ENCODE measurements around the gene RAPGEF1.
"Not testable (repeated sequence)": the region's sequence is repeated elsewhere in the genome, so short reads cannot be mapped to it uniquely, and the experiment has no call there.

The RAPGEF1 gene

DNA sequence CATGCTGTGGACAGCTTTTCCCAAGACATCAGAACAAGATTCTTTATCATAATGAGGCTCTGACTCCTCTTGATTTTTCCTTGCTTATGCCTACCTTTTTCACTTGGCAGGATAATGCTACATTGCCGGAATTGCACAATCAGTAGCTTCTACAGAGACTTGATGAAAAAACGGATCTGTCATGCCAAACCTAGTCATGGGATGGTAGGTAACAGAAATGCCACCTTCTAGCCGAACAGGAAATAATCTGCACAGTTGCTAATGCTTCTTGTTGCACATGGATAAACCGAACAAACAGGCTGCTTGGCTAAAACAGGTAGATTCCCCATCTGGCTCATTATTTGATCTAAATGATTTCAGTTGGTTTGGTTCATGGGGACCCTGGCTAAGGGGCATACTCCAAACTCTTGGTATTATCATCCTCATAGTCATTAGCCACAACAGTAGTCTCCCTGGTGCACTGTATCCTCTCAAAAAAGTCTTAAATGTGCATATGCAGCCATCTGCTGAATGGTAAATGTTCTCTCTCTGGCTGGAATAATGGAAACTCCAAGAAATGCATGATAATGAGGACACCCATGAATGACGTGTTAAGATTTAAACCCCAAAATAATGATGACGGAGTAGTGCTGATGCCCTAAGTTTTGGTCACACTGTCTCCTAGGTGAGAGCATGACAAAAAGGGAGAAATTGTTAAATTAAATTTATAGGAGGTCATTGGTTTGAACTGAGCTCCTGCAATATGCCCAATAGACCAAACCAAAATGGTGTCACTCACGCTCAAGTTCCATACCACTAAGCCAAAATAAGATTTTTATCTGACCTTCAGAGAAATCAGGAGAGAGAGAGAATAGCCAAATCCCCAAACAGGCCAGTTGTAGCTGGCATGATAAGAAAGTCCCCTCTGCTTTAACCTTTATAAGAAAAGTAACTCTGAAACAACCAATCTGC is 47.0 kb downstream of the RAPGEF1 start:
- Histone ChIP-seq H3K4me3 (ENCODE audit: low read length) (no peak overlapping the region), H3K27me3 (ENCODE audit: control insufficient read depth, insufficient read depth, low read length) (no peaks in the 10 kb centered on the region), H3K9me3 (ENCODE audit: control insufficient read depth, low read depth, low read length) (no peaks in the 10 kb centered on the region), H3K9ac (ENCODE audit: low read length) (no peak overlapping the region), H3K4me1 (ENCODE audit: control insufficient read depth, low read depth, low read length) (peaks cover 42% of the 10 kb centered on the region), H3K27ac (ENCODE audit: low read length) (no peak overlapping the region), H3K36me3 (ENCODE audit: control insufficient read depth, low read depth, low read length) (no peaks in the 10 kb centered on the region)

DNA sequence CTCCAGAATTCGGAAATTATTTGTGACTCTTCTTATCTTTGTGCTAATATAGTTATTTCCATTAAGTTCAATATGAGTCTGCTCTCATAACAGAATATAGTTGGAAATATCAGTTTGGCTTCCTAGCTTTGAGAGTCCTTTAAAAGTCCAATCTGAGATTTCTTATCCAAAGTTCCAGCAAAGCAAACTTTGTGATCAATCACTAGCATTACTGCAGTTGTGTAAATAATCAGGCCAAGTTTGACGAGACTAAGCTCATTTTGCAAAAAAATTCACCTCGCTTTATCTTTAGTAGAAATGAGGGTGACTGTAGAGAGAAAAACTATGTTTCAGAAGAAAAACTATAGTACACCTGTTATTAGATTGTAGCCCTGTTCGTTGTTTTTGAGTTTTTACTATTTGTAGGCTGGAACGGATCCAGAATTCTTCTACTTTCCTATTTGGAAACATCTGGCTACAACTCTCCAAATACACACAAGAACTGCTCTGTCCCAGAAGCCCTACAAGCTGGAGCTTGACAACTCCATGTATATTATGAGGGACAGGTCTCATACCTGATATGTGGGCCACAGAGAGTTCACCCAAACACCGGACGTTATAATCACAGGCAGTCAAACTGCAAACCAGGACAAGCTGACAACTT is 47.8 kb downstream of the RAPGEF1 start:
- H3K4me3 ChIP-seq (ENCODE audit: low read length) = no peak overlapping the region
- no peaks in the 10 kb centered on the region for H3K36me3 ChIP-seq (ENCODE audit: control insufficient read depth, low read depth, low read length)
- no peaks in the 10 kb centered on the region for H3K27me3 ChIP-seq (ENCODE audit: control insufficient read depth, insufficient read depth, low read length)
- H3K27ac ChIP-seq (ENCODE audit: low read length) = no peak overlapping the region
- H3K9ac ChIP-seq (ENCODE audit: low read length) = no peak overlapping the region
- peaks cover 37% of the 10 kb centered on the region for H3K4me1 ChIP-seq (ENCODE audit: control insufficient read depth, low read depth, low read length)
- H3K9me3 ChIP-seq (ENCODE audit: control insufficient read depth, low read depth, low read length) = no peaks in the 10 kb centered on the region

- Histone ChIP-seq H3K36me3 (ENCODE audit: control insufficient read depth, low read depth, low read length) (no peaks in the 10 kb centered on the region), H3K27ac (ENCODE audit: low read length) (no peak overlapping the region), H3K27me3 (ENCODE audit: control insufficient read depth, insufficient read depth, low read length) (no peaks in the 10 kb centered on the region), H3K9me3 (ENCODE audit: control insufficient read depth, low read depth, low read length) (no peaks in the 10 kb centered on the region), H3K4me1 (ENCODE audit: control insufficient read depth, low read depth, low read length) (peaks cover 27% of the 10 kb centered on the region), H3K4me3 (ENCODE audit: low read length) (no peak overlapping the region), H3K9ac (ENCODE audit: low read length) (no peak overlapping the region)
Measured at GRCh38 chr9:131690941-131691573, 48.8 kb downstream of the RAPGEF1 start.

DNA sequence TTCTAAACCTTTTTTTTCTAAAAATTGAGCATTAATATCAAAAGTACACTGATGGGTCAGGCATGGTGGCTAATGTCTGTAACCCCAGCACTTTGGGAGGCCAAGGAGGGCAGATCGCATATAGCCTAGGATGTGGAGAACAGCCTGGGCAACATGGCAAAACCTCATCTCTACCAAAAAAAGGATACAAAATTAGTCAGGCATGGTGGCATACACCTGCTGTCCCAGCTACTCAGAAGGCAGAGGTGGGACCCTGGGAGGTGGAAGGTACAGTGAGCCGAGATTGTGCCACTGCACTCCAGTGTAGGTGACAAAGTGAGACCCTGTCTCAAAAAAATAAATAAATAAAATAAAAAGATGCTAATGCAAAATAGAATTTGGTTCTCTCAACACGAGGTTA is 49.4 kb downstream of the RAPGEF1 start:
- Histone ChIP-seq H3K4me1 (ENCODE audit: control insufficient read depth, low read depth, low read length) (peaks cover 21% of the 10 kb centered on the region), H3K9ac (ENCODE audit: low read length) (no peak overlapping the region), H3K36me3 (ENCODE audit: control insufficient read depth, low read depth, low read length) (no peaks in the 10 kb centered on the region), H3K4me3 (ENCODE audit: low read length) (no peak overlapping the region), H3K9me3 (ENCODE audit: control insufficient read depth, low read depth, low read length) (peaks cover 4% of the 10 kb centered on the region), H3K27ac (ENCODE audit: low read length) (no peak overlapping the region), H3K27me3 (ENCODE audit: control insufficient read depth, insufficient read depth, low read length) (no peaks in the 10 kb centered on the region)

DNA sequence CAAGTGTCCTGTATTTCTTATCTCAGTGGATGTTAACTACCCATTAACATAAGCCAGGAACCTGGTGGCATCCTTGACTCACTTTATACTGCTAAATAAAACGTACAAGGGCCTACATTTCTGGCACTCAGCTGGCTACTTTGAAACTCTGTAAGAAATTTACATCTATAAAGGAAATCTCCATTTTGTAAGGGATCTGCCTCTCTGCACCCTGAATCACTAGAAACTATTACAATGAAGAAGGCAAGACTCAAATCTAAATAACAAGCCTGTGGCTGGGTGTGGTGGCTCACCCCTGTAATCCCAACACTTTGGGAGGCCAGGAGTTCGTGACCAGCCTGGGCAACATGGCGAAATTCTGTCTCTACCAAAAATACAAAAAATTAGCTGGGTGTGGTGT is 51.5 kb downstream of the RAPGEF1 start:
- H3K9me3 ChIP-seq (ENCODE audit: control insufficient read depth, low read depth, low read length) = peaks cover 4% of the 10 kb centered on the region
- H3K27ac ChIP-seq (ENCODE audit: low read length) = no peak overlapping the region
- no peaks in the 10 kb centered on the region for H3K36me3 ChIP-seq (ENCODE audit: control insufficient read depth, low read depth, low read length)
- H3K4me1 ChIP-seq (ENCODE audit: control insufficient read depth, low read depth, low read length) = peaks cover 13% of the 10 kb centered on the region
- no peaks in the 10 kb centered on the region for H3K27me3 ChIP-seq (ENCODE audit: control insufficient read depth, insufficient read depth, low read length)
- H3K9ac ChIP-seq (ENCODE audit: low read length) = no peak overlapping the region
- H3K4me3 ChIP-seq (ENCODE audit: low read length) = no peak overlapping the region

DNA sequence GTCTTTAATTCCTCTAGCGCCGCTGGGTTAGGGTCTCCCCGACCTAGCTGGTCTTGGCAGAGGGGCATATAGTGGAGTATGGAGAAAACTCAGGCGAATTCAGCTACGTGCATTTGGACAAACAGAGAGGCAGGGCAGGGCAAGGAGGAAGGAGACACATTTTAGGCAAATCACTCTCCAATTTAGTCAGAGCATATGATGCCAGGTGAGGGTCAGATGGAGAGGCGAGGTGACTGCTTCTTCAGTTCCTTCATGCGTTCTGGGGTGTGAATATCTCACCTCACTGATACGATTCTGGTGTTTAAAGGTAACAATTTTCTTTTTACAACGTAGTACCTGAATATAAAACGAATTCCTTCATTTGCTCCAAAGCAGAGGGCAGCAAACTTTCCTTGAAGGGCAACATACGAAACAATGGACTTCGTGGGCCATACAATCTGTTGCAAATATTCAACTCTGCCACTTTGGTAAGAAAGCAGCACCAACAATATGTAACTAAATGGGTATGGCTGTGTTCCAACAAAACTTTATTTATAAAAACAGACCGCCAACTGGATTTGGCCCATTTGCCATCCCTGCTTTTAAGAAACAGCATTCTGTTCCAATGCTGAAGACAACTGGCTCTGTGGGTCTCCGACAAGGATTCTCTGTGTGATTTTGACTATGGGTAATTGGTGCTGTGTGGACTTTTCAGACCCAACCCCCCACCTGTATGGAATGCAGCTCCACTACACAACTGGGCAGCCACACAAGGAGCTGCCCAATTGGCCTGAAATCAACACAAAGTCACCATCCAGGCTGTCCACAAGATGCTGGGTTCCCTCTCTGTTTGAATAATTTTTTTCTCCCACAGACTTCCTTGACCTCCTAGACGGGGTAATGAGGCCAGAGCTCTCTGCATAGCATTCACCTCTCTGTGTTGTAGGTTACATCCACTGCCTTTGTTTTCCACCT is 53.8 kb downstream of the RAPGEF1 start:
- H3K4me3 ChIP-seq (ENCODE audit: low read length) = no peak overlapping the region
- no peak overlapping the region for H3K27ac ChIP-seq (ENCODE audit: low read length)
- no peaks in the 10 kb centered on the region for H3K27me3 ChIP-seq (ENCODE audit: control insufficient read depth, insufficient read depth, low read length)
- H3K9ac ChIP-seq (ENCODE audit: low read length) = no peak overlapping the region
- H3K9me3 ChIP-seq (ENCODE audit: control insufficient read depth, low read depth, low read length) = peaks cover 4% of the 10 kb centered on the region
- no peaks in the 10 kb centered on the region for H3K36me3 ChIP-seq (ENCODE audit: control insufficient read depth, low read depth, low read length)
- H3K4me1 ChIP-seq (ENCODE audit: control insufficient read depth, low read depth, low read length) = peaks cover 25% of the 10 kb centered on the region

DNA sequence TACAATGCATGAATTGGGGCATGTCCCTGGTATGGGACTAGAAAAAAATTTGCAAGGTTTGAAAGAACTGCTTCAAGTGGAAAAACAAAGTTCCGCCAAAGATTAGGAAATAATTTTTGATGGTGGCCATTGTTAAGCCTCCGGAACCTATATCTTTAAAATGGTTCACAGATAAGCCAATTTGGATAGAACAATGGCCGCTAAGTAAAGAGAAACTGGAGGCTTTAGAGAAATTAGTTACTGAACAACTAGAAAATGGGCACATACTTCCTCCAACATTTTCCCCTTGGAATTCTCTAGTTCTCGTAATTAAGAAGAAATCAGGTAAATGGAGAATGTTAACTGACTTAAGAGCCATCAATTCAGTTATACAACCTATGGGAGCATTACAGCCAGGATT is 56.8 kb downstream of the RAPGEF1 start:
- H3K9ac ChIP-seq (ENCODE audit: low read length); H3K36me3 ChIP-seq (ENCODE audit: control insufficient read depth, low read depth, low read length); H3K9me3 ChIP-seq (ENCODE audit: control insufficient read depth, low read depth, low read length); H3K4me3 ChIP-seq (ENCODE audit: low read length); H3K27me3 ChIP-seq (ENCODE audit: control insufficient read depth, insufficient read depth, low read length); H3K27ac ChIP-seq (ENCODE audit: low read length): not testable (repeated sequence)
- peaks cover 42% of the 10 kb centered on the region for H3K4me1 ChIP-seq (ENCODE audit: control insufficient read depth, low read depth, low read length)

DNA sequence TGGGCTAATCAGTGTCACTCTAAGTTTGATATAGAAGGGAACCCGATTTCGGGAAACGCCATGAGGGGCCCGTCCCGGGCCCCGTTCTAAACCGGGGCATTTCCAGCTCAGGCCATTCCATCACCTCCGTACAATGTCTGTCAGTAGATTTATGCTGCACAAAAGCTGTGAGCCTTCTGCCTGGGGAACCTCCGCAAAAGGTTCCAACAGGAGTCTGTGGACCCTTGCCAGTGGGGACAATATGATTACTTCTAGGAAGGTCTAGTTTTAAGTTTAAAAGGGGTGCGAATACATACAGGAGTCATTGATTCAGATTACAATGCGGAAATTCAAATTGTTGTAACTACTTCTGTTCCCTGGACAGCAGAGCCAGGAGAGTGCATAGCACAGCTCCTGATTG is 57.6 kb downstream of the RAPGEF1 start:
- no peaks in the 10 kb centered on the region for H3K27me3 ChIP-seq (ENCODE audit: control insufficient read depth, insufficient read depth, low read length)
- H3K27ac ChIP-seq (ENCODE audit: low read length) = no peak overlapping the region
- no peak overlapping the region for H3K4me3 ChIP-seq (ENCODE audit: low read length)
- peaks cover 50% of the 10 kb centered on the region for H3K4me1 ChIP-seq (ENCODE audit: control insufficient read depth, low read depth, low read length)
- no peak overlapping the region for H3K9ac ChIP-seq (ENCODE audit: low read length)
- H3K36me3 ChIP-seq (ENCODE audit: control insufficient read depth, low read depth, low read length) = no peaks in the 10 kb centered on the region
- H3K9me3 ChIP-seq (ENCODE audit: control insufficient read depth, low read depth, low read length) = peaks cover 4% of the 10 kb centered on the region

DNA sequence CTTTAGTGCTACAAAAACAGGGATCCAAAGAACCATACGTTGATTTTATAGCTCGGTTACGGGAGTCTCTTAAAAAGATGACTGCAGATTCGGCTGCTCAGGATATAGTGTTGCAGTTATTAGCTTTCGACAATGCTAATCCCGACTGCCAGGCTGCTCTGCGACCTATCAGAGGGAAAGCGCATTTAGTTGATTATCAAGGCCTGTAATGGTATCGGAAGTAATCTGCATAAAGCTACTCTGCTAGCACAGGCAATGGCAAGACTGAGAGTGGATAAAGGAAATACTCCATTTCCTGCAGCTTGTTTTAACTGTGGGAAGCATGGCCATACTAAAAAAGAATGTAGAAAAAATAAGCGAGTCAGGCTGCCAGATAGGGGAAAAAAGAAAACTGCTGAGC is 58.0 kb downstream of the RAPGEF1 start:
- H3K27ac ChIP-seq (ENCODE audit: low read length); H3K27me3 ChIP-seq (ENCODE audit: control insufficient read depth, insufficient read depth, low read length); H3K9me3 ChIP-seq (ENCODE audit: control insufficient read depth, low read depth, low read length); H3K36me3 ChIP-seq (ENCODE audit: control insufficient read depth, low read depth, low read length); H3K4me3 ChIP-seq (ENCODE audit: low read length); H3K9ac ChIP-seq (ENCODE audit: low read length): not testable (repeated sequence)
- peaks cover 54% of the 10 kb centered on the region for H3K4me1 ChIP-seq (ENCODE audit: control insufficient read depth, low read depth, low read length)

GRCh38 chr9:131681108-131681507 is 58.8 kb downstream of the RAPGEF1 start:
- not testable (repeated sequence) for H3K9me3 ChIP-seq (ENCODE audit: control insufficient read depth, low read depth, low read length); H3K27me3 ChIP-seq (ENCODE audit: control insufficient read depth, insufficient read depth, low read length); H3K4me3 ChIP-seq (ENCODE audit: low read length); H3K27ac ChIP-seq (ENCODE audit: low read length); H3K36me3 ChIP-seq (ENCODE audit: control insufficient read depth, low read depth, low read length); H3K9ac ChIP-seq (ENCODE audit: low read length)
- peaks cover 61% of the 10 kb centered on the region for H3K4me1 ChIP-seq (ENCODE audit: control insufficient read depth, low read depth, low read length)
